ENCODE data around the gene ATP6V0A4.

The ATP6V0A4 gene

DNA sequence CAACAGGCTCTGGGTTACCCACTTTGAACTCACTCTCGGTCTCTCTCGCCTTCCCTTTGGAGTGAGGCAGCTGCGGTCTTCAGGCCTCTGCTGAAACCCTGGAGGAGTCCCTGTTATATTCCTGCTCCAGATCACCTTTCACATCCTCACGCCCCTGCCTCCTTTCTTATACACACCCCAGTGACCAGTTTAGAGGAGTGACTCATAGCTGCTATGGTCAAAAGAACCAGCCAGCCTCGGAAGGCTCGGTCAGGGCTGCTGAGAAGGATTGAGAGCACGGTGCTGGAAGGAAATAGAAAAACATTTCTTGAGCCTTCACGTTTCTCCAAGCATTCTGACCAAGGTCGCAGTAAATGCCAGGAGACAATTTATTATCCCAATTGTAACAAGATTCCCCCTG is 68.6 kb downstream of the ATP6V0A4 start:
- no peak overlapping the region for H3K4me3 ChIP-seq (ENCODE audit: low read depth, low read length)
- no peak for DNase-seq (ENCODE audit: low read depth)
- TF ChIP-seq, protein P1, sequence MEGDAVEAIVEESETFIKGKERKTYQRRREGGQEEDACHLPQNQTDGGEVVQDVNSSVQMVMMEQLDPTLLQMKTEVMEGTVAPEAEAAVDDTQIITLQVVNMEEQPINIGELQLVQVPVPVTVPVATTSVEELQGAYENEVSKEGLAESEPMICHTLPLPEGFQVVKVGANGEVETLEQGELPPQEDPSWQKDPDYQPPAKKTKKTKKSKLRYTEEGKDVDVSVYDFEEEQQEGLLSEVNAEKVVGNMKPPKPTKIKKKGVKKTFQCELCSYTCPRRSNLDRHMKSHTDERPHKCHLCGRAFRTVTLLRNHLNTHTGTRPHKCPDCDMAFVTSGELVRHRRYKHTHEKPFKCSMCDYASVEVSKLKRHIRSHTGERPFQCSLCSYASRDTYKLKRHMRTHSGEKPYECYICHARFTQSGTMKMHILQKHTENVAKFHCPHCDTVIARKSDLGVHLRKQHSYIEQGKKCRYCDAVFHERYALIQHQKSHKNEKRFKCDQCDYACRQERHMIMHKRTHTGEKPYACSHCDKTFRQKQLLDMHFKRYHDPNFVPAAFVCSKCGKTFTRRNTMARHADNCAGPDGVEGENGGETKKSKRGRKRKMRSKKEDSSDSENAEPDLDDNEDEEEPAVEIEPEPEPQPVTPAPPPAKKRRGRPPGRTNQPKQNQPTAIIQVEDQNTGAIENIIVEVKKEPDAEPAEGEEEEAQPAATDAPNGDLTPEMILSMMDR (IDR thresholded peaks at IDR 0.05; ENCODE audit: low read depth, low read length, missing control alignments) = no peak

DNA sequence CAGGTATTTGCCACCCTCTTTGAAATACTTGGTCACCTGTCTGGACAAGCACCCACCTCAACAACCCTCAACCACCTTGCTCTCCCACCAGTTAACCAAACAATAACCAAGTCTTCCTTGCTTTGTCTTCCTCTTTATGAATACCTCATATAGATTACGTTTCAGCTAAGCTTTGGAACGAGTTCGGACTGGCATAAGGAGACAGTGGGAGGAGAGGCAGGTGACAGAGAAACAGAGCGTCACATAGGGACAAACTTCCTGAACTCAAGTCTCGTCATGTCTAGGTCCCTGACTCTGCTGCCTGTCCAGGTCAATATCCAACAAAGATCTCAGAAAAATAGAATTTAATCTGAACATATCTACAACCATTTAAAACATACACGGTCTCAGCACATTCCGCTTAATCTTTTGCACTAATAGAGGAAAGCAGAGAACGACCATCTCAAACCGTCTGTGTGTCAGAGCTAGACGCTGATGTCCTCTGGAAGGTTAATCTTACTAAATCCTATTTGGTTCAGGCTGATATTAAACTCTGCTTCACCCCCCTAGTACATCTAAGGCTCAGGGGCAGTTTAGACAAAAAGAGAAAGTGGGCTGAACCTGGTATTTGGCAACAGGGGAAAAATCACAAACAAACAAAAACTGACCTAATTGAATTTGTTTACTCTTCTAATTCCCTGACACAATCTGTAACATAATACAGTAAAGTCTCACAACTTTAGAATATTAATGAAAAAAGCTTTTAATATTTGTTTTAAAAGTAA is 70.5 kb downstream of the ATP6V0A4 start:
- no peak overlapping the region for H3K4me3 ChIP-seq (ENCODE audit: low read depth, low read length)
- DNase-seq (ENCODE audit: low read depth) = no peak
- TF ChIP-seq, protein P1 (IDR thresholded peaks at IDR 0.05; ENCODE audit: low read depth, low read length, missing control alignments) = no peak

DNA sequence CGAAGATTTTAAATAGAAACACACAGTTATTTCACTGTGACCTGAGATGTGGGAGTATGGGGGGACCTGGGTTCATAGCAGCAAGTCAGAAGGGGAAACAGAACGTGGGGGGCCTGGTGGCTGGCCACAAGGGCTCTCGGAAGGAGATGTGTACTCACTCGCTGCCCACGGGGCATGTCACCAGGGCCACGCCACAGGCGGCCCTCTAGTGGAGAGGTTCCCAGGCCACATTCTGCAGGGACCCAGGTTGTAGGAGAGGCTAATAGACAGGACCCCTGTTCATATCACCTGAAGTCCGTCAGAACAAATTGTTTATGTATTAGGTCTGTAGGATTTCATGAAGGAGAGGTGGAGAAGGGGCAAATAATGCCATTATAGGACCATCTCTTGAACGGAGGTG is 71.7 kb downstream of the ATP6V0A4 start:
- no peak overlapping the region for H3K4me3 ChIP-seq (ENCODE audit: low read depth, low read length)
- TF ChIP-seq, protein P1 (IDR thresholded peaks at IDR 0.05; ENCODE audit: low read depth, low read length, missing control alignments) = peak; percentile 30
- DNase-seq (ENCODE audit: low read depth) = no peak

DNA sequence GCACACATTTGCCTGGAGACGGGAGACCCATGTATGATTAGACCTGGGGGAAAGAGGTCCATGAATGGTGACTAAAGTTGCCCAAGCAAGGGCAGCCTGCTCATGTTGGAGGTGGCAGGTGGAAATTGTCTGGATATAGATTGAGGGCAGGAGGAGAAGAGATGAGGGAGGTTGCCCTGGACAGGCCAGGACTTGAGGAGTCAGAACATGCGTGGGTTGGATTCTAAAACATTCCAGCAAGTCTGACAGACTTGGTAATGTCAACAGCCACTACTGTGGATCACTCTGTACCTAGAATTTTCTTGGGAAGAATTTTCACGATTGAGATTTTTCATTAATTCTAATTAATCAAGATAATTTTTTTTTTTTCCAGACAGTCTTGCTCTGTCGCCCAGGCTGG is 77.7 kb downstream of the ATP6V0A4 start:
- TF ChIP-seq, protein P1 (IDR thresholded peaks at IDR 0.05; ENCODE audit: low read depth, low read length, missing control alignments) = no peak
- no peak for DNase-seq (ENCODE audit: low read depth)
- H3K4me3 ChIP-seq (ENCODE audit: low read depth, low read length) = no peak overlapping the region

DNA sequence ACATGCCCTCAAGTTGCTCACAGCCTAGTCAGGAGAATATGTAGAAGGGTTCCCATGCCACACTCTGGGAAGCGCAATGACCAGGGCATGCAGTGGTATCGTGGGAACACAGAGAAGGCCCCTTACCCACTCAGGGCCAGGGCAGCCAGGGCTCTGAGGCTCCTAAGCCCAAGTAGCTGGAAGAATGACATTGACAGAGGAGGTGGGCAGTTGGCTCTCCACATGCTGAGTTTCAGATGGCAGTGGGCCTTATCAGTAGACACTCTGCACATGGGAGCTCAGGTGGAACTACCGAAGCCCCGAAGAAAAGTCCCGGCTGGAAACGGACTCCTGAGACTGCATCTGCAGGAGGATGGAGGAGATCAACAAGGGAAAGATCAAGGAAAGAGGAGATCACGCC is 81.1 kb downstream of the ATP6V0A4 start:
- TF ChIP-seq, protein P1 (IDR thresholded peaks at IDR 0.05; ENCODE audit: low read depth, low read length, missing control alignments) = no peak
- H3K4me3 ChIP-seq (ENCODE audit: low read depth, low read length) = no peak overlapping the region
- no peak for DNase-seq (ENCODE audit: low read depth)

DNA sequence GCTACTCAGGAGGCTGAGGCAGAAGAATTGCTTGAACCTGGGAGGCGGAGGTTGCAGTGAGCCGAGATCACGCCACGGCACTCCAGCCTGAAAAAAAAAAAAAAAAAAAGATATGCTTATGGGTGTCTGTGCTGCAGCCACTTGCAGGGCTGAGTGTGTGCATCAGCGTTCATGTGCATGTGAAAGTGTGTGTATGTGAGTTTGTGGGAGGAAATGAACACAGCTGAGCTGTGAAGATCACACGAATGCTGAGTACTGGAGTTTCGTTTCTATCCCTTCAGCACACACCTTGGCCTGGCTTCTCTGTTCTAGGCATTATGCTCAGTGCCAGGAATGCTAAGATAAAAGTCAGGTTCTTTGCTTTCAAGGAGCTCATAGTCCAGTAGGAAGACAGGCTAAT is 84.8 kb downstream of the ATP6V0A4 start:
- no peak for DNase-seq (ENCODE audit: low read depth)
- H3K4me3 ChIP-seq (ENCODE audit: low read depth, low read length) = no peak overlapping the region
- TF ChIP-seq, protein P1 (IDR thresholded peaks at IDR 0.05; ENCODE audit: low read depth, low read length, missing control alignments) = no peak

DNA sequence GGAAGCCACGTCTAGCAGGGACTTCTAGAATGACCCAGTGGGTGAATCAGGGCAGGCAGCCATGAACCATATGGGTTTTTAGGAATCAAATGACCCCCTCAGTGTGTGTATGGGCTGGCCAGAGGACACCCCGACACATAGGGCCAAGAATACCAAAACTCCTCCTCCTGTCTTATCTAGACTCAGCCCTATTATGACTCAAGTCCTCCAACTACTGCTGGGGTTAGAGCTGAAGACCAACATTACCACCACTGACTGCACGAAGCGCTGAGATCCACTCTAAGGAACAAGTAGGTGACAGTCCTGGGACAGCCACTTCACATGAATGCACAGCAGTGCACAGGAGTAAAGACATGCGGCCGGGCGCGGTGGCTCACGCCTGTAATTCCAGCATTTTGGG is 85.3 kb downstream of the ATP6V0A4 start:
- no peak overlapping the region for H3K4me3 ChIP-seq (ENCODE audit: low read depth, low read length)
- TF ChIP-seq, protein P1 (IDR thresholded peaks at IDR 0.05; ENCODE audit: low read depth, low read length, missing control alignments) = no peak
- DNase-seq (ENCODE audit: low read depth) = no peak
